Activated T-helper 1 cell treated with anti-CD3 and anti-CD28 coated beads, Interleukin-12 subunit alpha, Interleukin-12 subunit beta, Interleukin-2, Interleukin-4 antibody, amounts not matched to agents 30 ng/mL and 10 ng/mL and 1 ng/mL, durations not matched to agents 14 hours and 24 hours and 36 hours (primary cell): Measurements from ENCODE around the gene FAM13B. TPM values are rescaled to one million over a fixed set of nuclear protein-coding genes. Genes with fewer than 3 reads are reported as not detected.
"Not testable (repeated sequence)": the region's sequence is repeated elsewhere in the genome, so short reads cannot be mapped to it uniquely, and the experiment has no call there.

Experiments
- DNase-seq: peaks from one replicate; pipeline ENCODE4 v3.0.0; 2021; ENCODE audit warnings: low spot score
- H3K27ac Mint-ChIP-seq: one replicate; pipeline ENCODE4 v1.8.0; 2021; ENCODE audit warnings: mild to moderate bottlenecking, mixed read lengths
- H3K27me3 Mint-ChIP-seq: one replicate; pipeline ENCODE4 v1.8.0; 2022; ENCODE audit warnings: mild to moderate bottlenecking, moderate library complexity, mixed read lengths; ENCODE audit not compliant: insufficient read depth
- H3K36me3 Mint-ChIP-seq: one replicate; pipeline ENCODE4 v1.8.0; 2021; ENCODE audit warnings: low read depth, mixed read lengths
- H3K4me1 Mint-ChIP-seq: one replicate; pipeline ENCODE4 v1.8.0; 2021; ENCODE audit warnings: low read depth, mixed read lengths
- H3K4me3 Mint-ChIP-seq: one replicate; pipeline ENCODE4 v1.8.0; 2021; ENCODE audit warnings: mild to moderate bottlenecking, moderate library complexity, mixed read lengths
- H3K9me3 Mint-ChIP-seq: one replicate; pipeline ENCODE4 v1.8.0; 2021; ENCODE audit warnings: mixed read lengths
- intact Hi-C: fragments of 100-400 bp; cut with micrococcal nuclease; formaldehyde crosslinking; loops from one replicate; pipeline ENCODE4 v1.15.1; 2024
- total RNA-seq: library from RNA; stranded (reverse); gene quantifications from 2 replicates; pipeline ENCODE4 v1.2.3, GENCODE V29; 2022

The FAM13B gene
- total RNA-seq, result 17.2 and 22.3 TPM in 2 replicates

- peak within 1 kb of the TSS; percentile 99 for H3K4me3 Mint-ChIP-seq
- H3K27me3 Mint-ChIP-seq, result no peaks in the 10 kb centered on the region
- H3K36me3 Mint-ChIP-seq, result peaks cover 5% of the 10 kb centered on the region
- peak within 1 kb of the TSS; percentile 97 for H3K27ac Mint-ChIP-seq
- peak; percentile 69 for DNase-seq
- no peaks in the 10 kb centered on the region for H3K9me3 Mint-ChIP-seq
- H3K4me1 Mint-ChIP-seq, result peaks cover 60% of the 10 kb centered on the region
- intact Hi-C loops, result loop anchor here (1.0 to 5.0 kb wide), 9 partner anchors 35 to 511 kb away; partner anchors contain the start of genes CDC23, EGR1, ETF1 and FAM53C
Observed at GRCh38 chr5:138032572-138033385, at the start of gene FAM13B. FAM13B (minus strand) TSS chr5:138033079; CDS start chr5:138019111, 13,968 bp downstream.

- Mint-ChIP-seq H3K4me3 (no peak overlapping the region), H3K27ac (no peak overlapping the region), H3K9me3 (no peaks in the 10 kb centered on the region), H3K36me3 (no peaks in the 10 kb centered on the region), H3K27me3 (peaks cover 4% of the 10 kb centered on the region), H3K4me1 (peaks cover 13% of the 10 kb centered on the region)
- DNase-seq, result no peak
- intact Hi-C loops, result no loop called here
Observed at GRCh38 chr5:138082033-138082432, 49.2 kb upstream of the FAM13B start.

- peaks cover 4% of the 10 kb centered on the region for H3K27me3 Mint-ChIP-seq
- intact Hi-C loops, result no loop called here
- no peak overlapping the region for H3K4me3 Mint-ChIP-seq
- DNase-seq, result no peak
- no peak overlapping the region for H3K27ac Mint-ChIP-seq
- no peaks in the 10 kb centered on the region for H3K9me3 Mint-ChIP-seq
- peaks cover 13% of the 10 kb centered on the region for H3K4me1 Mint-ChIP-seq
- H3K36me3 Mint-ChIP-seq, result no peaks in the 10 kb centered on the region
Observed at GRCh38 chr5:138078006-138078643, 45.2 kb upstream of the FAM13B start.

GRCh38 chr5:138077064-138077696 is 44.3 kb upstream of the FAM13B start:
- intact Hi-C loops, result loop anchor here (1.0 to 2.0 kb wide), 2 partner anchors 40 to 56 kb away; no protein-coding TSS in a partner anchor
- Mint-ChIP-seq H3K9me3 (no peaks in the 10 kb centered on the region), H3K4me3 (no peak overlapping the region), H3K27ac (no peak overlapping the region), H3K36me3 (no peaks in the 10 kb centered on the region), H3K27me3 (peaks cover 4% of the 10 kb centered on the region), H3K4me1 (peaks cover 13% of the 10 kb centered on the region)
- DNase-seq, result no peak

GRCh38 chr5:138070026-138070425 is 37.1 kb upstream of the FAM13B start:
- H3K27ac Mint-ChIP-seq, H3K36me3 Mint-ChIP-seq, H3K9me3 Mint-ChIP-seq, DNase-seq, intact Hi-C loops, H3K4me3 Mint-ChIP-seq, H3K27me3 Mint-ChIP-seq: not testable (repeated sequence)
- peaks cover 14% of the 10 kb centered on the region for H3K4me1 Mint-ChIP-seq

- H3K27ac Mint-ChIP-seq, result no peak overlapping the region
- H3K9me3 Mint-ChIP-seq, result no peaks in the 10 kb centered on the region
- peaks cover 14% of the 10 kb centered on the region for H3K4me1 Mint-ChIP-seq
- peaks cover 2% of the 10 kb centered on the region for H3K36me3 Mint-ChIP-seq
- H3K4me3 Mint-ChIP-seq, result no peak overlapping the region
- DNase-seq, result peak; percentile 38
- intact Hi-C loops, result loop anchor here (1.0 kb wide), 3 partner anchors 33 to 440 kb away; no protein-coding TSS in a partner anchor
- no peaks in the 10 kb centered on the region for H3K27me3 Mint-ChIP-seq
Observed at GRCh38 chr5:138068742-138069600, 36.1 kb upstream of the FAM13B start.

GRCh38 chr5:138067945-138068344 is 35.1 kb upstream of the FAM13B start:
- DNase-seq, result no peak
- peaks cover 2% of the 10 kb centered on the region for H3K36me3 Mint-ChIP-seq
- intact Hi-C loops, result loop anchor here (1.0 kb wide), 3 partner anchors 32 to 439 kb away; no protein-coding TSS in a partner anchor
- no peak overlapping the region for H3K4me3 Mint-ChIP-seq
- H3K27me3 Mint-ChIP-seq, result no peaks in the 10 kb centered on the region
- H3K4me1 Mint-ChIP-seq, result peaks cover 14% of the 10 kb centered on the region
- H3K9me3 Mint-ChIP-seq, result no peaks in the 10 kb centered on the region
- H3K27ac Mint-ChIP-seq, result no peak overlapping the region

GRCh38 chr5:138065102-138065501 is 32.2 kb upstream of the FAM13B start:
- H3K4me1 Mint-ChIP-seq, result peaks cover 7% of the 10 kb centered on the region
- DNase-seq, result no peak
- intact Hi-C loops, result no loop called here

GRCh38 chr5:138064526-138064925 is 31.6 kb upstream of the FAM13B start:
- Mint-ChIP-seq H3K4me1 (peaks cover 7% of the 10 kb centered on the region), H3K4me3 (no peak overlapping the region), H3K27me3 (no peaks in the 10 kb centered on the region), H3K36me3 (peaks cover 2% of the 10 kb centered on the region), H3K9me3 (no peaks in the 10 kb centered on the region), H3K27ac (no peak overlapping the region)
- intact Hi-C loops, result no loop called here
- no peak for DNase-seq

More at GRCh38 chr5:138065102-138065501, 32.2 kb upstream of the FAM13B start:
- Mint-ChIP-seq H3K36me3 (peaks cover 2% of the 10 kb centered on the region), H3K27ac (no peak overlapping the region), H3K9me3 (no peaks in the 10 kb centered on the region), H3K4me3 (no peak overlapping the region), H3K27me3 (no peaks in the 10 kb centered on the region)

GRCh38 chr5:138054847-138055558 is 22.1 kb upstream of the FAM13B start:
- H3K27ac Mint-ChIP-seq, result no peak overlapping the region
- DNase-seq, result no peak
- H3K4me3 Mint-ChIP-seq, result no peak overlapping the region
- intact Hi-C loops, result no loop called here
- no peaks in the 10 kb centered on the region for H3K27me3 Mint-ChIP-seq
- H3K36me3 Mint-ChIP-seq, result peaks cover 2% of the 10 kb centered on the region
- H3K4me1 Mint-ChIP-seq, result peaks cover 16% of the 10 kb centered on the region
- H3K9me3 Mint-ChIP-seq, result no peaks in the 10 kb centered on the region

- no peak for DNase-seq
- peaks cover 2% of the 10 kb centered on the region for H3K36me3 Mint-ChIP-seq
- H3K9me3 Mint-ChIP-seq, result no peaks in the 10 kb centered on the region
- H3K4me1 Mint-ChIP-seq, result peaks cover 16% of the 10 kb centered on the region
- no peak overlapping the region for H3K27ac Mint-ChIP-seq
- intact Hi-C loops, result no loop called here
- H3K4me3 Mint-ChIP-seq, result no peak overlapping the region
- H3K27me3 Mint-ChIP-seq, result no peaks in the 10 kb centered on the region
Observed at GRCh38 chr5:138054206-138054605, 21.3 kb upstream of the FAM13B start.

- Mint-ChIP-seq H3K9me3 (no peaks in the 10 kb centered on the region), H3K4me1 (peaks cover 16% of the 10 kb centered on the region), H3K4me3 (no peak overlapping the region), H3K27me3 (no peaks in the 10 kb centered on the region), H3K27ac (peak overlapping the region; percentile 15), H3K36me3 (peaks cover 2% of the 10 kb centered on the region)
- no peak for DNase-seq
- intact Hi-C loops, result no loop called here
Observed at GRCh38 chr5:138053554-138053953, 20.7 kb upstream of the FAM13B start.
